SH-SY5Y (cell line): ENCODE data around the gene GPR173.

Experiments used
- GATA2 ChIP-seq: IDR thresholded peaks from 2 replicates; pipeline ENCODE4 v1.6.1; 2011; ENCODE audit warnings: mild to moderate bottlenecking, low read depth, low read length
- GATA3 ChIP-seq: IDR thresholded peaks from 2 replicates; pipeline ENCODE4 v1.6.1; 2011; ENCODE audit warnings: low read depth, mild to moderate bottlenecking, low read length, moderate library complexity

- TF ChIP-seq GATA2 (no peak), GATA3 (no peak)
Observed at GRCh38 chrX:53122013-53122412, 73.4 kb downstream of the GPR173 start.
